Nephron progenitor cell (in vitro differentiated cells): ENCODE data around the gene CCDC87.

ENCODE experiments used
- DNase-seq: peaks from one replicate; pipeline ENCODE4 v3.0.0; 2021
- H3K27ac Mint-ChIP-seq: 2 replicates; pipeline ENCODE4 v1.8.0; 2021; ENCODE audit warnings: mild to moderate bottlenecking, moderate library complexity, mixed read lengths
- H3K27me3 Mint-ChIP-seq: 2 replicates; pipeline ENCODE4 v1.8.0; 2021; ENCODE audit warnings: mild to moderate bottlenecking, low read depth, mixed read lengths; ENCODE audit not compliant: poor library complexity
- H3K36me3 Mint-ChIP-seq: 2 replicates; pipeline ENCODE4 v1.8.0; 2021; ENCODE audit warnings: low read depth, mixed read lengths
- H3K4me1 Mint-ChIP-seq: 2 replicates; pipeline ENCODE4 v1.8.0; 2021; ENCODE audit warnings: mixed read lengths
- H3K4me3 Mint-ChIP-seq: 2 replicates; pipeline ENCODE4 v1.8.0; 2021; ENCODE audit warnings: mild to moderate bottlenecking, moderate library complexity, mixed read lengths
- H3K9me3 Mint-ChIP-seq: 2 replicates; pipeline ENCODE4 v1.8.0; 2021; ENCODE audit warnings: mild to moderate bottlenecking, moderate library complexity, mixed read lengths
- CTCF ChIP-seq: fragments of 200-600 bp; sonication (generic); IDR thresholded peaks from 2 replicates; pipeline ENCODE4 v1.5.0; 2021; ENCODE audit warnings: antibody characterized with exemption

CCDC87 gene

GRCh38 chr11:66617155-66617834 is 24.4 kb upstream of the CCDC87 start:
- H3K4me1 Mint-ChIP-seq: peaks cover 43% of the 10 kb centered on the region
- peak overlapping the region; percentile 100 for H3K27ac Mint-ChIP-seq
- DNase-seq: no peak
- peak overlapping the region; percentile 96 for H3K4me3 Mint-ChIP-seq
- no peaks in the 10 kb centered on the region for H3K9me3 Mint-ChIP-seq
- peaks cover 36% of the 10 kb centered on the region for H3K36me3 Mint-ChIP-seq
- H3K27me3 Mint-ChIP-seq: peaks cover 8% of the 10 kb centered on the region
- TF ChIP-seq CTCF: no peak

GRCh38 chr11:66616379-66617154 is 23.7 kb upstream of the CCDC87 start, which contains the start of gene RBM14:
Gene RBM14, plus strand, starts transcription at chr11:66616630. Its CDS starts 91 bp downstream, at chr11:66616721.
- Mint-ChIP-seq H3K36me3 (peaks cover 35% of the 10 kb centered on the region), H3K27ac (peak within 1 kb of the TSS; percentile 100), H3K27me3 (peaks cover 8% of the 10 kb centered on the region), H3K4me1 (peaks cover 43% of the 10 kb centered on the region), H3K9me3 (no peaks in the 10 kb centered on the region), H3K4me3 (peak within 1 kb of the TSS; percentile 96)
- DNase-seq: peak; percentile 97
- TF ChIP-seq CTCF: no peak

GRCh38 chr11:66614073-66614472 is 21.2 kb upstream of the CCDC87 start:
- Mint-ChIP-seq H3K27me3 (peaks cover 8% of the 10 kb centered on the region), H3K36me3 (peaks cover 24% of the 10 kb centered on the region), H3K27ac (no peak overlapping the region), H3K4me1 (peaks cover 27% of the 10 kb centered on the region), H3K9me3 (peaks cover 4% of the 10 kb centered on the region), H3K4me3 (no peak overlapping the region)
- no peak for DNase-seq
- TF ChIP-seq CTCF: no peak

GRCh38 chr11:66612458-66612857 is 19.6 kb upstream of the CCDC87 start:
- Mint-ChIP-seq H3K4me1 (peaks cover 12% of the 10 kb centered on the region), H3K9me3 (peaks cover 7% of the 10 kb centered on the region), H3K27ac (no peak overlapping the region), H3K27me3 (peaks cover 4% of the 10 kb centered on the region), H3K36me3 (peaks cover 16% of the 10 kb centered on the region), H3K4me3 (no peak overlapping the region)
- no peak for DNase-seq
- no peak for TF ChIP-seq CTCF

GRCh38 chr11:66609721-66610617 is 17.1 kb upstream of the CCDC87 start:
- peaks cover under 1% of the 10 kb centered on the region for H3K4me1 Mint-ChIP-seq
- H3K9me3 Mint-ChIP-seq: peaks cover 7% of the 10 kb centered on the region
- no peaks in the 10 kb centered on the region for H3K27me3 Mint-ChIP-seq
- H3K4me3 Mint-ChIP-seq: no peak overlapping the region
- no peak overlapping the region for H3K27ac Mint-ChIP-seq
- peaks cover 22% of the 10 kb centered on the region for H3K36me3 Mint-ChIP-seq
- TF ChIP-seq CTCF: no peak
- no peak for DNase-seq
